ENCODE data around the gene ORAI1.

ORAI1 gene

GRCh38 chr12:121580959-121581685 is 45.2 kb upstream of the ORAI1 start, which contains the start of gene KDM2B (continued):
- TF ChIP-seq MYNN (tag by site-specific recombination; IDR thresholded peaks at IDR 0.05; ENCODE audit: borderline replicate concordance), result no peak
- TF ChIP-seq ZBTB17 (tag by site-specific recombination; IDR thresholded peaks at IDR 0.05), result peak; percentile 62; the same call in 1 of the 2 replicates
- TF ChIP-seq ZNF692 (tag by site-specific recombination; IDR thresholded peaks at IDR 0.05), result no peak
- TF ChIP-seq ZBTB7A (tag by site-specific recombination; IDR thresholded peaks at IDR 0.05; ENCODE audit: low read depth), result no peak
- no peak for TF ChIP-seq ZNF830 (tag by site-specific recombination; IDR thresholded peaks at IDR 0.05; ENCODE audit: low read depth)
- 0 out of 2 replicates have a peak, but pooled peaks have one; percentile 0 for TF ChIP-seq ZNF580 (tag by site-specific recombination; IDR thresholded peaks at IDR 0.05)
- TF ChIP-seq ZNF350 (tag by site-specific recombination; IDR thresholded peaks at IDR 0.05), result no peak
- no peak for TF ChIP-seq TSHZ1 (tag by site-specific recombination; IDR thresholded peaks at IDR 0.05; ENCODE audit: borderline replicate concordance)
- no peak for TF ChIP-seq ZNF501 (tag by site-specific recombination; IDR thresholded peaks at IDR 0.05)
- no peak for TF ChIP-seq ZNF747 (tag by site-specific recombination; IDR thresholded peaks at IDR 0.05)

GRCh38 chr12:121581686-121582429 is 44.5 kb upstream of the ORAI1 start:
- Histone ChIP-seq H3K36me3 (ENCODE audit: control insufficient read depth in 2 of 2, insufficient read depth in 1 of 2, low read length in 2 of 2) (no peaks in the 10 kb centered on the region), H3K4me3 (ENCODE audit: low read depth, low read length) (no peak overlapping the region), H3K27ac (ENCODE audit: extremely low read depth, low read depth, low read length) (peak overlapping the region; percentile 38; the same call in 1 of the 2 replicates), H3K9me3 (ENCODE audit: control insufficient read depth, insufficient read depth, low read depth, low read length) (no peaks in the 10 kb centered on the region), H3K4me1 (ENCODE audit: control insufficient read depth, insufficient read depth, low read length) (peaks cover 12% of the 10 kb centered on the region)
- ChIA-PET POLR2A (interaction anchor here (0.5 kb wide), 1 partner anchor 76 kb away, joined by 4 read pairs; no protein-coding TSS in a partner anchor), CTCF (interaction anchor here (0.6 to 2.2 kb wide), 3 partner anchors 8 to 44 kb away, joined by 3 to 6 read pairs (median 3); no protein-coding TSS in a partner anchor)
- TF ChIP-seq MEIS1 (CRISPR knock-in tag; IDR thresholded peaks at IDR 0.05; ENCODE audit: borderline replicate concordance) (no peak), PRDM1 (tag by site-specific recombination; IDR thresholded peaks at IDR 0.05) (no peak), ZFHX2 (tag by site-specific recombination; conservative IDR thresholded peaks at IDR 0.05) (peak; percentile 44), ZNF629 (tag by site-specific recombination; IDR thresholded peaks at IDR 0.05) (peak; percentile 13; the same call in 1 of the 2 replicates), PRDM2 (tag by site-specific recombination; IDR thresholded peaks at IDR 0.05; ENCODE audit: borderline replicate concordance) (no peak), ZNF366 (tag by site-specific recombination; conservative IDR thresholded peaks at IDR 0.05) (no peak), GLIS1 (tag by site-specific recombination; IDR thresholded peaks at IDR 0.05) (0 out of 2 replicates have a peak, but pooled peaks have one; percentile 7), ZNF362 (tag by site-specific recombination; IDR thresholded peaks at IDR 0.05) (peak; percentile 94), TRIM28 (IDR thresholded peaks at IDR 0.05; ENCODE audit: borderline replicate concordance, low read length) (no peak), ZNF670 (tag by site-specific recombination; IDR thresholded peaks at IDR 0.05; ENCODE audit: low read depth) (no peak), ZBTB8A (tag by site-specific recombination; IDR thresholded peaks at IDR 0.05) (no peak), ZNF335 (tag by site-specific recombination; conservative IDR thresholded peaks at IDR 0.05) (peak; percentile 65; the same call in 1 of the 2 replicates)

Measured in HEK293 (cell line).